GM12878 (cell line): ENCODE results near the gene NPAS2.

Source experiments
- CTCF ChIP-seq, 3 experiments: IDR thresholded peaks in 2 of 3; conservative IDR thresholded peaks in 1 of 3; 2 replicates each; pipeline ENCODE4 v1.5.1; 2011; ENCODE audit warnings: low read depth in 3 of 3, low read length in 3 of 3, mild to moderate bottlenecking in 3 of 3, control low read depth in 2 of 3, moderate library complexity in 2 of 3, inconsistent platforms in 1 of 3, mixed read lengths in 1 of 3; ENCODE audit not compliant: control insufficient read depth in 2 of 3, insufficient read depth in 1 of 3; ENCODE audit errors: extremely low read depth in 1 of 3
- E2F8 ChIP-seq: fragments of 450-650 bp; IDR thresholded peaks from 2 replicates; pipeline ENCODE4 v1.6.1; 2018; ENCODE audit warnings: mild to moderate bottlenecking, low read depth, moderate library complexity; ENCODE audit not compliant: partially characterized antibody
- EGR1 ChIP-seq, 2 experiments: IDR thresholded peaks; 1 replicate in 1 of 2; 2 replicates in 1 of 2; pipeline ENCODE4 v1.6.1; 2011 to 2012; ENCODE audit warnings: low read depth in 2 of 2, low read length in 2 of 2, borderline replicate concordance in 1 of 2, mild to moderate bottlenecking in 1 of 2, moderate library complexity in 1 of 2
- IKZF1 ChIP-seq: fragments of 450-650 bp; conservative IDR thresholded peaks from 2 replicates; pipeline ENCODE4 v1.6.1; 2017; ENCODE audit warnings: antibody characterized with exemption, mild to moderate bottlenecking
- JUNB ChIP-seq: IDR thresholded peaks from 2 replicates; pipeline ENCODE4 v1.6.1; 2016; ENCODE audit warnings: antibody characterized with exemption, mild to moderate bottlenecking
- TAF1 ChIP-seq: IDR thresholded peaks from 2 replicates; pipeline ENCODE4 v1.6.1; 2011; ENCODE audit warnings: mild to moderate bottlenecking, low read depth, low read length, borderline replicate concordance
- YY1 ChIP-seq: IDR thresholded peaks from 2 replicates; pipeline ENCODE4 v1.6.1; 2011; ENCODE audit warnings: low read depth, mild to moderate bottlenecking, low read length
- TF ChIP-seq, protein P1 (sequence below): IDR thresholded peaks from 2 replicates; pipeline ENCODE4 v1.6.1; 2011; ENCODE audit warnings: borderline replicate concordance, low read depth, mild to moderate bottlenecking, moderate library complexity, mixed read lengths, low read length; ENCODE audit not compliant: insufficient read depth; ENCODE audit errors: extremely low read length

DNA sequence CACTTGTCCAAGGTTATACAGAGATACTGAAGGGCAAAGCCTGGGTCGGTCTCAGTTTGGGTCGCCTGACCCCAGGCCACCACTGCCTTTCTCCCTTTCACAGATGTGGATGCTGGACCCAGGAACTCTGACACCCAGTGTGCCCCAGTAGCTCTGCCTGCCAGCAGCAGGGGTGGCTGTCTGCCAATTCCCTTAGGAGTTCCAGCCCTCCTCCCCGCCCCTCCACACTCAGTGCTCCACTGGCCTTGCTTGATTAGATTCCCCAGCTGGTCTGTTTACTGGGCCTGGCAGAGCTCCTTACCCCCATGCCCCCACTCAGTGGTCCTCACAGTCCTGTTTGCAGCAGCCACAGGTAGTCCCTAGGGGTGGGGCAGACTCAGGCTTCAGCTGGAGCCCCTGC lies 75.5 kb downstream of the NPAS2 start:
- no peak for TF ChIP-seq EGR1 (IDR thresholded peaks at IDR 0.05; ENCODE audit: borderline replicate concordance in 1 of 2, low read depth in 2 of 2, low read length in 2 of 2)
- TF ChIP-seq, protein P1, sequence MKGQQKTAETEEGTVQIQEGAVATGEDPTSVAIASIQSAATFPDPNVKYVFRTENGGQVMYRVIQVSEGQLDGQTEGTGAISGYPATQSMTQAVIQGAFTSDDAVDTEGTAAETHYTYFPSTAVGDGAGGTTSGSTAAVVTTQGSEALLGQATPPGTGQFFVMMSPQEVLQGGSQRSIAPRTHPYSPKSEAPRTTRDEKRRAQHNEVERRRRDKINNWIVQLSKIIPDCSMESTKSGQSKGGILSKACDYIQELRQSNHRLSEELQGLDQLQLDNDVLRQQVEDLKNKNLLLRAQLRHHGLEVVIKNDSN, result no peak
- TF ChIP-seq IKZF1, result no peak
- no peak for TF ChIP-seq JUNB
- TF ChIP-seq TAF1, result no peak
- no peak for TF ChIP-seq E2F8
- no peak for TF ChIP-seq CTCF (IDR thresholded peaks at IDR 0.05 in 2 of 3, conservative IDR thresholded peaks at IDR 0.05 in 1 of 3; ENCODE audit: control insufficient read depth in 2 of 3, extremely low read depth in 1 of 3, insufficient read depth in 1 of 3, low read depth in 3 of 3, low read length in 3 of 3)
- no peak for TF ChIP-seq YY1
